ENCODE measurements around the gene SGCD.

Gene SGCD

GRCh38 chr5:156432830-156433105 lies 105.8 kb downstream of the SGCD start:
- H3K27ac ChIP-seq: no peak overlapping the region
- TF ChIP-seq CTCF (conservative IDR thresholded peaks at IDR 0.05): no peak
- TF ChIP-seq ZFX (IDR thresholded peaks at IDR 0.05): no peak

- TF ChIP-seq ZFX (IDR thresholded peaks at IDR 0.05) (no peak), CTCF (conservative IDR thresholded peaks at IDR 0.05) (no peak)
- H3K27ac ChIP-seq: no peak overlapping the region
These were observed 107.5 kb downstream of the SGCD start for GRCh38 chr5:156434471-156434870.

- H3K27ac ChIP-seq: no peak overlapping the region
- TF ChIP-seq CTCF (conservative IDR thresholded peaks at IDR 0.05) (no peak), ZFX (IDR thresholded peaks at IDR 0.05) (no peak)
These were observed 108.1 kb downstream of the SGCD start for GRCh38 chr5:156435101-156435500.

GRCh38 chr5:156438076-156438475 lies 111.1 kb downstream of the SGCD start:
- no peak for TF ChIP-seq ZFX (IDR thresholded peaks at IDR 0.05)
- no peak for TF ChIP-seq CTCF (conservative IDR thresholded peaks at IDR 0.05)
- H3K27ac ChIP-seq: no peak overlapping the region

GRCh38 chr5:156444753-156445291 lies 117.9 kb downstream of the SGCD start:
- H3K27ac ChIP-seq: no peak overlapping the region
- TF ChIP-seq CTCF (conservative IDR thresholded peaks at IDR 0.05) (no peak), ZFX (IDR thresholded peaks at IDR 0.05) (no peak)

GRCh38 chr5:156446526-156446925 lies 119.6 kb downstream of the SGCD start:
- TF ChIP-seq CTCF (conservative IDR thresholded peaks at IDR 0.05) (no peak), ZFX (IDR thresholded peaks at IDR 0.05) (no peak)

GRCh38 chr5:156450778-156451177 lies 123.8 kb downstream of the SGCD start:
- no peak for TF ChIP-seq ZFX (IDR thresholded peaks at IDR 0.05)
- no peak overlapping the region for H3K27ac ChIP-seq

More at GRCh38 chr5:156446526-156446925, 119.6 kb downstream of the SGCD start:
- no peak overlapping the region for H3K27ac ChIP-seq

GRCh38 chr5:156451505-156451904 lies 124.5 kb downstream of the SGCD start:
- TF ChIP-seq CTCF (conservative IDR thresholded peaks at IDR 0.05) (no peak), ZFX (IDR thresholded peaks at IDR 0.05) (no peak)

More at GRCh38 chr5:156451505-156451904, 124.5 kb downstream of the SGCD start:
- no peak overlapping the region for H3K27ac ChIP-seq

Data from C4-2B (cell line).